ENCODE measurements around the gene C2orf42. TPM values are rescaled to one million over a fixed set of nuclear protein-coding genes. Genes with fewer than 3 reads are reported as not detected.
"Not testable (repeated sequence)": the region's sequence is repeated elsewhere in the genome, so short reads cannot be mapped to it uniquely, and the experiment has no call there.

The C2orf42 gene
- total RNA-seq, 1 donor from 2014 or later, result 24.0 TPM

- intact Hi-C loops (cut with micrococcal nuclease), result no loop called here
These were observed 78.8 kb downstream of the C2orf42 start for GRCh38 chr2:70111752-70112591.

DNA sequence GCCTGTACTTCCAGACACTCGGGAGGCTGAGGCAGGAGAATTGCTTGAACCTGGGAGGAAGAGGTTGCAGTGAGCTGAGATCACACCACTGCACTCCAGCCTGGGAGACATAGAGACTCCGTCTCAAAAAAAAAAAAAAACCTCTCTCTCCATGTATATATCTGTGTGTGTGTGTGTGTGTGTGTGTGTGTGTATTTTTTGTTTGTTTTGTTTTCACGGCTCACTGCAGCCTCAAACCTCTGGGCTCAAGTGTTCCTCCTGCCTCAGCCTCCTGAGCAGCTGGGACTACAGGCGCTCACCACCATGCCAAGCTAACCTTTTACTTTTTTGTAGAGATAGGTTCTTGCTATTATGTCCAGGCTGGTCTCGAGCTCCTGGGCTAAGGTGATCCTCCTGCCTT is 80.4 kb downstream of the C2orf42 start:
- intact Hi-C loops (cut with micrococcal nuclease), result not testable (repeated sequence)

- intact Hi-C loops (cut with micrococcal nuclease), result not testable (repeated sequence)
These were observed 84.7 kb downstream of the C2orf42 start for GRCh38 chr2:70106138-70106537.

- intact Hi-C loops (cut with micrococcal nuclease), result loop anchor here (1.0 to 2.0 kb wide), 3 partner anchors 9 to 28 kb away; no protein-coding TSS in a partner anchor
These were observed 86.3 kb downstream of the C2orf42 start for GRCh38 chr2:70104231-70105111.

DNA sequence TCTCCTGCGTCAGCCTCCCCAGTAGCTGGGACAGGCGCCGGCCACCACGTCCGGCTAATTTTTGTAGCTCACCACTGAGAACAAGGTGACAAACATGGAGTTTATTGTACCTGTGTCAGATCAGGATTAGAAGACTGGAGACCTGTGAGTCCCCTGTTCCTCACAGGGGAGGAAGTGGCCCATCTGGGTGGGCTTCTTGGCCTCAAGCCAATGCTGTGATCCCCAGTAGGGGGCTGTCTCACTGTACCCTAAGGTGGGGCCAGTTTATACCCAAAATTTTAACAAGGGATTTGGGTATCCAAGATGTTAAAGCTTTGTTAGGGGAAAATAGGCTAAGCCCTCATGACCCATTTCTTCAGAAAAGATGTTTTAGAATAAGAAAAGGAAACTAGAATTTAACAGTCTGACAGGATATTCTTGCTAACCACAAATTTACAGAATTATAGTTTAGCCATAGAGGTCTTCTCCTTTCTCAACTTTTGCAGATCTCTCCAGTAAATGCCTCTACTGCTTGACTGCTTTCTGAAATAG is 87.2 kb downstream of the C2orf42 start:
- intact Hi-C loops (cut with micrococcal nuclease), result loop anchor here (1.0 to 2.0 kb wide), 3 partner anchors 8 to 29 kb away; no protein-coding TSS in a partner anchor

DNA sequence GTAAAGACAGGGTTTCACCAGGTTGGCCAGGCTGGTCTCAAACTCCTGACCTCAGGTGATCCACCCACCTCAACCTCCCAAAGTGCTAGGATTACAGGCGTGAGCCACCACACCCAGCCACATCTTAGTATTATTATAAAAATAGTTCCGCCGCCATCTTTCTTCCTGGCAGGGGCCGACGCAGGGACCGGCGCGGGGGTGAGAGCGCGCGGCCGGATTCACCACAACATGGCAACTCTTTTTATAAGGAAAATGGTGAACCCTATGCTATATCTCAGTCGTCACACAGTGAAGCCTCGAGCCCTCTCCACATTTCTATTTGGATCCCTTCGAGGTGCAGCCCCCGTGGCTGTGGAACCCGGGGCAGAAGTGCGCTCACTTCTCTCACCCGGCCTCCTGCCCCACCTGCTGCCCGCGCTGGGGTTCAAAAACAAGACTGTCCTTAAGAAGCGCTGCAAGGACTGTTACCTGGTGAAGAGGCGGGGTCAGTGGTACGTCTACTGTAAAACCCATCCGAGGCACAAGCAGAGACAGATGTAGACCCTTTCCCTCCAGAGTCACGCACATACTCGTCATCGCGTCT is 88.4 kb downstream of the C2orf42 start:
- intact Hi-C loops (cut with micrococcal nuclease), result not testable (repeated sequence)

DNA sequence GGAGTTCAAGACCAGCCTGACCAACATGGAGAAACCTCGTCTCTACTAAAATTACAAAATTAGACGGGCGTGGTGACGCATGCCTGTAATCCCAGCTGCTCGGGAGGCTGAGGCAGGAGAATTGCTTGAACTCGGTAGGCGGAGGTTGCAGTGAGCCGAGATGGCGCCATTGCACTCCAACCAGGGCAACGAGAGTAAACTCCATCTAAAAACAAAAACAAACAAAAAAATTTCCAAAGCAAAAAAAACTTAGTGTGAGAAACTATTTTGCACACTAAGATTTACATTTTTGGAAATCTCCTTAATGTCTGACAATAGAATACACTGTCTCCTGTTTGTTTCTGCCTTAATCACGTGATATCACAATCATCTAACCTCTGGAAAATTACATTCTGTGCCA is 89.1 kb downstream of the C2orf42 start:
- intact Hi-C loops (cut with micrococcal nuclease), result not testable (repeated sequence)

GRCh38 chr2:70101174-70101573 is 89.6 kb downstream of the C2orf42 start:
- intact Hi-C loops (cut with micrococcal nuclease), result no loop called here

Other genes starting within 250 kb of the C2orf42 start
- gene ASPRV1, start 229.4 kb downstream of the C2orf42 start, total RNA-seq, result 1.1 TPM in 2 replicates
- 443 and 445 TPM in 2 replicates for gene PCBP1, start 103.5 kb downstream of the C2orf42 start, total RNA-seq
- gene TIA1, start 57.6 kb upstream of the C2orf42 start, total RNA-seq, result 128 and 148 TPM in 2 replicates
- 11.6 and 13.7 TPM in 2 replicates for gene PCYOX1, start 67.1 kb upstream of the C2orf42 start, total RNA-seq
- 263 and 278 TPM in 2 replicates for gene SNRPG, start 102.7 kb upstream of the C2orf42 start, total RNA-seq
- 44.1 and 44.5 TPM in 2 replicates for gene FAM136A, start 111.0 kb upstream of the C2orf42 start, total RNA-seq

Measured in T-helper 1 cell treated with Interleukin-12 subunit alpha and Interleukin-12 subunit beta and Interleukin-4 antibody, amounts not matched to agents 30 ng/mL and 1 ng/mL, for 36 hours (primary cell).